B cell (primary cell): ENCODE data around the gene TIMM44. TPM values are rescaled to one million over a fixed set of nuclear protein-coding genes. Genes with fewer than 3 reads are reported as not detected.

ENCODE experiments used
- ATAC-seq: fragments of 200-7000 bp; cut with Tn5 transposase; one replicate; pipeline ENCODE4 v1.10.0; 2021; ENCODE audit warnings: low read depth, mild to moderate bottlenecking, moderate number of reproducible peaks, moderate library complexity
- CTCF ChIA-PET: fragments of 350-600 bp; sonication (Branson Sonifier 250); formaldehyde crosslinking; loops from one replicate; lab custom pipeline; 2021; ENCODE audit warnings: antibody characterized with exemption, inconsistent platforms; lab: Charles Lee
- POLR2A ChIA-PET: fragments of 350-600 bp; sonication (Branson Sonifier 250); formaldehyde crosslinking; loops from one replicate; lab custom pipeline; 2021; ENCODE audit warnings: antibody characterized with exemption; lab: Charles Lee
- DNase-seq: peaks from one replicate; pipeline ENCODE4 v3.0.0; 2013
- H2AFZ ChIP-seq: 2 replicates; pipeline ENCODE4 v1.6.1; 2012; ENCODE audit warnings: mild to moderate bottlenecking, low read depth, low read length; ENCODE audit not compliant: insufficient read depth, poor library complexity, severe bottlenecking
- H3K27ac ChIP-seq, 2 donors: 1 replicate in 1 of 2; 2 replicates in 1 of 2; pipeline ENCODE4 v1.5.1; 2012 to 2013; ENCODE audit warnings: low read length in 2 of 2, mild to moderate bottlenecking in 2 of 2, moderate library complexity in 1 of 2
- H3K27me3 ChIP-seq, 4 experiments: fragments of 200-600 bp in 1 of 4; sonication (generic) in 1 of 4; replicated peaks in 1 of 4; 1 replicate in 2 of 4; 2 replicates in 2 of 4; pipeline versions ENCODE4 v1.6.1 to v1.7.0; 2013 to 2016; ENCODE audit warnings: low read length in 3 of 4, mild to moderate bottlenecking in 2 of 4, mixed read lengths in 1 of 4, moderate library complexity in 1 of 4; ENCODE audit not compliant: insufficient read depth in 4 of 4, control insufficient read depth in 3 of 4; ENCODE audit errors: control extremely low read depth in 1 of 4
- H3K36me3 ChIP-seq, 2 experiments: replicated peaks in 1 of 2; 1 replicate in 1 of 2; 2 replicates in 1 of 2; pipeline versions ENCODE4 v1.6.1 to v1.7.1; 2013; ENCODE audit warnings: low read length in 1 of 2; ENCODE audit not compliant: insufficient read depth in 2 of 2, control insufficient read depth in 1 of 2; ENCODE audit errors: control extremely low read depth in 1 of 2, extremely low read depth in 1 of 2
- H3K4me1 ChIP-seq, 2 donors: fragments of 200-600 bp in 1 of 2; sonication (generic) in 1 of 2; 1 replicate in 1 of 2; 2 replicates in 1 of 2; pipeline versions ENCODE4 v1.5.1 to v1.6.1; 2013 to 2017; ENCODE audit warnings: low read length in 2 of 2; ENCODE audit not compliant: control insufficient read depth in 2 of 2, insufficient read depth in 2 of 2
- H3K4me2 ChIP-seq: replicated peaks from 2 replicates; pipeline ENCODE3; 2012; ENCODE audit warnings: mild to moderate bottlenecking, low read depth, low read length; ENCODE audit not compliant: poor library complexity, severe bottlenecking
- H3K4me3 ChIP-seq, 5 experiments: fragments of 200-600 bp in 1 of 5; sonication (generic) in 1 of 5; 1 replicate in 3 of 5; 2 replicates in 2 of 5; pipeline versions ENCODE4 v1.5.1 to v1.7.0; 2011 to 2016; ENCODE audit warnings: low read length in 4 of 5, mild to moderate bottlenecking in 4 of 5, low read depth in 2 of 5, control low read depth in 1 of 5, moderate library complexity in 1 of 5; ENCODE audit not compliant: insufficient read depth in 1 of 5; ENCODE audit errors: control extremely low read depth in 1 of 5, extremely low read depth in 1 of 5
- H3K79me2 ChIP-seq: fragments of 200-600 bp; sonication (generic); one replicate; pipeline ENCODE4 v1.6.0; 2016; ENCODE audit warnings: low read length; ENCODE audit not compliant: control insufficient read depth, insufficient read depth
- H3K9ac ChIP-seq: fragments of 200-600 bp; sonication (generic); 2 replicates; pipeline ENCODE4 v1.6.1; 2017; ENCODE audit warnings: mild to moderate bottlenecking, low read length, moderate library complexity
- H3K9me3 ChIP-seq, 3 donors: one replicate each; pipeline versions ENCODE4 v1.6.1 to v1.7.1; 2013; ENCODE audit warnings: low read length in 2 of 3; ENCODE audit not compliant: control insufficient read depth in 2 of 3, insufficient read depth in 1 of 3; ENCODE audit errors: control extremely low read depth in 1 of 3
- H4K20me1 ChIP-seq: 2 replicates; pipeline ENCODE4 v1.6.0; 2012; ENCODE audit warnings: mild to moderate bottlenecking, low read length; ENCODE audit not compliant: insufficient read depth, control insufficient read depth, poor library complexity, severe bottlenecking
- H3K27ac Mint-ChIP-seq: one replicate; pipeline ENCODE4 v1.8.0; 2021; ENCODE audit warnings: mixed read lengths
- H3K27me3 Mint-ChIP-seq: one replicate; pipeline ENCODE4 v1.8.0; 2021; ENCODE audit warnings: mixed read lengths
- H3K4me1 Mint-ChIP-seq: one replicate; pipeline ENCODE4 v1.8.0; 2021; ENCODE audit warnings: mixed read lengths
- H3K4me3 Mint-ChIP-seq: one replicate; pipeline ENCODE4 v1.8.0; 2021; ENCODE audit warnings: mixed read lengths
- H3K9me3 Mint-ChIP-seq: one replicate; pipeline ENCODE4 v1.8.0; 2022; ENCODE audit warnings: mixed read lengths; ENCODE audit not compliant: insufficient read depth
- EZH2 ChIP-seq: IDR thresholded peaks from 2 replicates; pipeline ENCODE4 v1.6.1; 2012; ENCODE audit warnings: borderline replicate concordance, low read depth, mild to moderate bottlenecking, moderate library complexity, low read length; ENCODE audit not compliant: insufficient read depth, poor library complexity, severe bottlenecking
- WGBS: methylation state at CpG from one replicate; pipeline ENCODE4 v1.1.5; 2013; ENCODE audit warnings: missing lambda C conversion rate; ENCODE audit not compliant: insufficient coverage; 5-methylcytosine and 5-hydroxymethylcytosine counted together
- intact Hi-C: fragments of 100-400 bp; cut with micrococcal nuclease; formaldehyde crosslinking; loops from one replicate; pipeline ENCODE4 v1.10.0; 2022
- polyA plus RNA-seq: library from polyadenylated mRNA; depleted of rRNA; stranded (reverse); fragments of >200 nt; gene quantifications from 2 replicates; pipeline ENCODE4 v1.2.3, GENCODE V29; 2012
- total RNA-seq, 2 donors: library from RNA; stranded (reverse); fragments of 120-200 nt in 1 of 2; gene quantifications; 1 replicate in 1 of 2; 2 replicates in 1 of 2; pipeline versions ENCODE4 v1.2.3 to v1.2.4, GENCODE V29; 2013 to 2022
- TF ChIP-seq, protein P1 (sequence below): fragments of 200-600 bp; IDR thresholded peaks from one replicate; pipeline ENCODE4 v1.8.0; 2022; ENCODE audit warnings: antibody characterized with exemption, mild to moderate bottlenecking

The TIMM44 gene
- total and polyA plus RNA-seq, 2 donors (not counting 1 experiment from before 2014, with no cell fraction given) = 48.9 to 66.5 TPM

DNA sequence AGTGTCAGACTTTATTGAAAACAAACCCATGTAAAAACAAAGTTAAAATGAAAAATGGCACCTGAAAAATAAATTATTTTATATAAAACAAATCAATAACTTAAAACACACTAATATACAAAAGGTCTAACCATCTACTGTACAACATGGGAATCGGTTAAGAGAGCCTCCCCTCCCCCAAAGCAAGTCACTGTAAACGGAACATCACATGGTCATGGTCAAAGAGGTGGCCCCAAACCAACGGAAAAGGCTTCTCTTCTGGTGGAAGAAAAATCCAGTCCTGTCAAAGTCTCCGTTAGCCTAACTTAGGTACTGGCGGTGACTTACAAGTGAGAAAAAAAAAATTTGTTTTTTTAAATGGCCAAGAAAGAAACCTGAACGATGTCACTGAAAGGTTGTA lies 15.7 kb upstream of the TIMM44 start:
- H3K9ac ChIP-seq = no peak overlapping the region
- H3K4me1 Mint-ChIP-seq = no peaks in the 10 kb centered on the region
- no peak overlapping the region for H3K27ac Mint-ChIP-seq
- no peak overlapping the region for H3K4me2 ChIP-seq
- no peak for DNase-seq
- no peak overlapping the region for H3K27ac ChIP-seq
- TF ChIP-seq, protein P1, sequence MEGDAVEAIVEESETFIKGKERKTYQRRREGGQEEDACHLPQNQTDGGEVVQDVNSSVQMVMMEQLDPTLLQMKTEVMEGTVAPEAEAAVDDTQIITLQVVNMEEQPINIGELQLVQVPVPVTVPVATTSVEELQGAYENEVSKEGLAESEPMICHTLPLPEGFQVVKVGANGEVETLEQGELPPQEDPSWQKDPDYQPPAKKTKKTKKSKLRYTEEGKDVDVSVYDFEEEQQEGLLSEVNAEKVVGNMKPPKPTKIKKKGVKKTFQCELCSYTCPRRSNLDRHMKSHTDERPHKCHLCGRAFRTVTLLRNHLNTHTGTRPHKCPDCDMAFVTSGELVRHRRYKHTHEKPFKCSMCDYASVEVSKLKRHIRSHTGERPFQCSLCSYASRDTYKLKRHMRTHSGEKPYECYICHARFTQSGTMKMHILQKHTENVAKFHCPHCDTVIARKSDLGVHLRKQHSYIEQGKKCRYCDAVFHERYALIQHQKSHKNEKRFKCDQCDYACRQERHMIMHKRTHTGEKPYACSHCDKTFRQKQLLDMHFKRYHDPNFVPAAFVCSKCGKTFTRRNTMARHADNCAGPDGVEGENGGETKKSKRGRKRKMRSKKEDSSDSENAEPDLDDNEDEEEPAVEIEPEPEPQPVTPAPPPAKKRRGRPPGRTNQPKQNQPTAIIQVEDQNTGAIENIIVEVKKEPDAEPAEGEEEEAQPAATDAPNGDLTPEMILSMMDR = no peak
- TF ChIP-seq EZH2 = no peak
- H3K9me3 ChIP-seq = no peaks in the 10 kb centered on the region
- intact Hi-C loops = no loop called here
- H3K79me2 ChIP-seq = no peaks in the 10 kb centered on the region
- H3K4me1 ChIP-seq = no peaks in the 10 kb centered on the region
- peaks cover 0 to 22% of the 10 kb centered on the region in 2 experiments for H3K36me3 ChIP-seq
- H3K4me3 ChIP-seq = no peak overlapping the region
- H3K4me3 Mint-ChIP-seq = no peak overlapping the region
- no peaks in the 10 kb centered on the region for H3K9me3 Mint-ChIP-seq
- 26% methylated on average over 6 of the region's 6 CpGs for WGBS
- H3K27me3 Mint-ChIP-seq = no peaks in the 10 kb centered on the region
- ChIA-PET POLR2A (no interaction called here), CTCF (interaction anchor here (0.6 to 2.3 kb wide), 2 partner anchors 15 to 419 kb away, joined by 3 to 8 read pairs; partner anchors contain the start of gene TIMM44)
- no peaks in the 10 kb centered on the region for H3K27me3 ChIP-seq
- H2AFZ ChIP-seq = no peak overlapping the region
- H4K20me1 ChIP-seq = no peaks in the 10 kb centered on the region
- ATAC-seq = no peak

DNA sequence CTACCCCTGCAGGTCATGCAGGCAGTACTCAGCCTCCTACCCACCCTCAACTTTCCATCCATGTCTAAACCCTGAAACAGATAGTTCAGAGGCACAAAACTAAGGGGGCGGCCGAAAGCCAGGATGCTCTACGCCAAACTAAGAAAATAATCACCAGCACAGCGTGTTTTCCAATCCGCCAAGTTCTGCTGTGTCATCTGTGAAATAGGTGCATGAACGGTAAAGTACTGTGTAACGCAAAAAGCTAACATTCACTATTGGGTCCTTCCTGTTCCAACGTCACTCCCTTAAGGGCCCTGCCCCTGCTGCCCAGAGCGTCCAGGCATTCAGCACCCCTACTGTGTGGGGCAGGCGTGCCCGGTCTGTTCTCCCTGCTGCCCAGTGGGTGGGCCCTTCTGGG lies 12.2 kb upstream of the TIMM44 start:
- no peaks in the 10 kb centered on the region for H3K9me3 Mint-ChIP-seq
- H3K27me3 ChIP-seq = no peaks in the 10 kb centered on the region
- H3K27me3 Mint-ChIP-seq = no peaks in the 10 kb centered on the region
- H3K27ac ChIP-seq = no peak overlapping the region
- no peak overlapping the region for H3K4me3 Mint-ChIP-seq
- CTCF ChIA-PET = no interaction called here
- no peak overlapping the region for H2AFZ ChIP-seq
- no peak overlapping the region for H3K27ac Mint-ChIP-seq
- H3K36me3 ChIP-seq = peaks cover 0 to 4% of the 10 kb centered on the region in 2 experiments
- no peaks in the 10 kb centered on the region for H3K4me1 ChIP-seq
- no peak overlapping the region for H3K9ac ChIP-seq
- DNase-seq = no peak
- intact Hi-C loops = no loop called here
- TF ChIP-seq, protein P1 = no peak
- TF ChIP-seq EZH2 = no peak
- ATAC-seq = no peak
- no peak overlapping the region for H3K4me2 ChIP-seq
- no peaks in the 10 kb centered on the region for H3K4me1 Mint-ChIP-seq
- 73% methylated on average over 11 of the region's 11 CpGs for WGBS
- POLR2A ChIA-PET = interaction anchor here (0.7 kb wide), 1 partner anchor 20 kb away, joined by 9 read pairs; no protein-coding TSS in a partner anchor
- H3K79me2 ChIP-seq = no peaks in the 10 kb centered on the region
- H3K9me3 ChIP-seq = no peaks in the 10 kb centered on the region
- no peak overlapping the region for H3K4me3 ChIP-seq
- H4K20me1 ChIP-seq = no peaks in the 10 kb centered on the region
